Measurements from ENCODE around the gene ESRRB.

The ESRRB gene

DNA sequence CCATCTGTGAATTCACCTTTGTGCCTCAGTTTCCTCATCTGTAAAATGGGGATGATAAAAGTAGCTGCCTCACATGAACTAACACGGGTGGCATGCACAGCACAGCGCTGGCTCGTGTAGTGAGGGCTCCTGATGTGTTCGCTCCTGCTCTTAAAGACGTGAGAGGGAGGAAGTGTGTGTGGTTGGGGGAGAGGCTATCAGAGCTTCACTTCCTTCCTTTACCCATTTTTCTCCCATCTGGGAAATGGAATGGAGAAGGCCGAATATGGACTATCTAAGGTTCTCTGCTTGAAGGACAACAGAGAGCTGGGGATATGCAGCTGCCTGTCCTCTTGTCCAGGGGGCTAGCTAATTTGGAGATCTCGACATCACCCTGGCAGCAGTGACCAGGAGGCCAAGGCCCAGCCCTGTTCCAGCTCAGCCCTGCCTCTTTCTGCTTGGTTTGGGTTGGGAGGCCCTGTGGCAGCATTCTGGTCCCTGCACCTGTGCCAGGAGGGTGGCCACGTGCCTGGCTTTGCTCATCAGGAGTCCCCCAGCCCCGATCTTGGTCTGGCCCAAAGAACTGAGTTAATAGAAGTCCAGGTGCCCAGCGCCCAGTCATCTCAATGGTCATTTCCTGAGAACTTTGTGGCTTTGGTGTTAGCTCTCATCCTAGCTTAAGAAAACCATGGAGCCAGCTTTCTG, 44.5 kb upstream of the ESRRB start:
- TF ChIP-seq, protein P1, sequence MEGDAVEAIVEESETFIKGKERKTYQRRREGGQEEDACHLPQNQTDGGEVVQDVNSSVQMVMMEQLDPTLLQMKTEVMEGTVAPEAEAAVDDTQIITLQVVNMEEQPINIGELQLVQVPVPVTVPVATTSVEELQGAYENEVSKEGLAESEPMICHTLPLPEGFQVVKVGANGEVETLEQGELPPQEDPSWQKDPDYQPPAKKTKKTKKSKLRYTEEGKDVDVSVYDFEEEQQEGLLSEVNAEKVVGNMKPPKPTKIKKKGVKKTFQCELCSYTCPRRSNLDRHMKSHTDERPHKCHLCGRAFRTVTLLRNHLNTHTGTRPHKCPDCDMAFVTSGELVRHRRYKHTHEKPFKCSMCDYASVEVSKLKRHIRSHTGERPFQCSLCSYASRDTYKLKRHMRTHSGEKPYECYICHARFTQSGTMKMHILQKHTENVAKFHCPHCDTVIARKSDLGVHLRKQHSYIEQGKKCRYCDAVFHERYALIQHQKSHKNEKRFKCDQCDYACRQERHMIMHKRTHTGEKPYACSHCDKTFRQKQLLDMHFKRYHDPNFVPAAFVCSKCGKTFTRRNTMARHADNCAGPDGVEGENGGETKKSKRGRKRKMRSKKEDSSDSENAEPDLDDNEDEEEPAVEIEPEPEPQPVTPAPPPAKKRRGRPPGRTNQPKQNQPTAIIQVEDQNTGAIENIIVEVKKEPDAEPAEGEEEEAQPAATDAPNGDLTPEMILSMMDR (IDR thresholded peaks at IDR 0.05; ENCODE audit: low read depth, low read length, missing control alignments), result no peak
- DNase-seq (ENCODE audit: low read depth), result no peak

DNA sequence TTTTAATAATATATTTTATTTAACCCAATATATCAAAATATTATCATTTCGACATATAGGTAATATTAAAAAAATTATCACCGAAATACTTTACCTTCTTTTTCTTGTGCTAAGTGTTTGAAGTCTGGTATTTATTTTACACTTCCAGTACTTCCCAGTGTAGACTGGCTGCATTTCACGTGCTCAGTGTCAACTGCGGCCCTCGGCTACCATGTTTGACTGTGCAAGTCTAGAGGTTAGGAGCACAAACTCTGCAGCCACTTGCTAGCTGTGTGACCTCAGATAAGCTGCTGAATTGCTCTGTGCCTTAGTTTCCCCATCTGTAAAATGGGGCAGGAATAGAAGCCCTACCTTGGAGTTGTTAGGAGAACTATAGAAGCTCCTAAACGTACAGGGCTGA, 42.3 kb upstream of the ESRRB start:
- DNase-seq (ENCODE audit: low read depth), result no peak
- TF ChIP-seq, protein P1 (IDR thresholded peaks at IDR 0.05; ENCODE audit: low read depth, low read length, missing control alignments), result no peak

More for the DNA sequence above, 44.5 kb upstream of the ESRRB start:
- H3K4me3 ChIP-seq (ENCODE audit: low read depth, low read length), result no peak overlapping the region

DNA sequence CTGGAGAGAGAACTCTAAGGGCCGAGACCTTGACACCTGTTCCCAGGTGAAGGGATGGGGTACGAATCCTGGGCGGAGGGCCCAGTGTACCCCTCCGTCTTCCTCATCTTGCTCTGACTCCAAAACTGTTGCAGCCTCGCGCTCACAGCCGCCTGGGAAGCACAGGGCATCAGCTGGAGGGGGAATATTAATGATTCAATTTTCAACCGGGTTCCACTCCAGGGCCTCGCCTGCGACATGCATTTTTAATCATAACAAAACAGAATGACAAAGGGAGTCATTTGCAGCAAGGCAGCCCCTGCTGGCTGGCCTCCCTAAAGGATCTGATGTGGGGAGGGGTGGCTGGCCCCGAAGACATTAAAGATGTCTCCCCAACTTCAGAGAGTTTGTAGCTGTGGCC, 41.6 kb upstream of the ESRRB start:
- DNase-seq (ENCODE audit: low read depth), result no peak
- H3K4me3 ChIP-seq (ENCODE audit: low read depth, low read length), result no peak overlapping the region
- TF ChIP-seq, protein P1 (IDR thresholded peaks at IDR 0.05; ENCODE audit: low read depth, low read length, missing control alignments), result no peak

More for the DNA sequence above, 42.3 kb upstream of the ESRRB start:
- no peak overlapping the region for H3K4me3 ChIP-seq (ENCODE audit: low read depth, low read length)

DNA sequence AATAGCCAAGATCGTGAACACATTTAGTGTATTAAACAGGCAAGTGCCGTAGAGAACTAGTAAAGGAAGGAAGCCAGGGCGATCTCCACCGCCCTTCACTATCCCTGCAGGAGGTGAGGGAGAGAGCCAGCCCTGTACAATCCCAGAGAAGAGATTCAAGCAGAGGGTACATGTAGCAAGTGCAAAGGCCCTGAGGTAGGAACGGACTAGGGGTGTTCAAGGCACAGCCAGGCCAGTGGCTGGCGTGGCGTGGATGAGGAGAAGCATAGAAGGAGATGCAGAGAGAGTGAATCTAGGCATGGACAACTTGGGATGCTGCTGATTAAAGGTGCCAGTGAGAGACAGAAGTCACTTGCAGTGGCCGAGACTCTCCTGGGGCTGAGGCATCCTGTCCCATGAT, 39.1 kb upstream of the ESRRB start:
- DNase-seq (ENCODE audit: low read depth), result no peak
- no peak overlapping the region for H3K4me3 ChIP-seq (ENCODE audit: low read depth, low read length)
- TF ChIP-seq, protein P1 (IDR thresholded peaks at IDR 0.05; ENCODE audit: low read depth, low read length, missing control alignments), result no peak

DNA sequence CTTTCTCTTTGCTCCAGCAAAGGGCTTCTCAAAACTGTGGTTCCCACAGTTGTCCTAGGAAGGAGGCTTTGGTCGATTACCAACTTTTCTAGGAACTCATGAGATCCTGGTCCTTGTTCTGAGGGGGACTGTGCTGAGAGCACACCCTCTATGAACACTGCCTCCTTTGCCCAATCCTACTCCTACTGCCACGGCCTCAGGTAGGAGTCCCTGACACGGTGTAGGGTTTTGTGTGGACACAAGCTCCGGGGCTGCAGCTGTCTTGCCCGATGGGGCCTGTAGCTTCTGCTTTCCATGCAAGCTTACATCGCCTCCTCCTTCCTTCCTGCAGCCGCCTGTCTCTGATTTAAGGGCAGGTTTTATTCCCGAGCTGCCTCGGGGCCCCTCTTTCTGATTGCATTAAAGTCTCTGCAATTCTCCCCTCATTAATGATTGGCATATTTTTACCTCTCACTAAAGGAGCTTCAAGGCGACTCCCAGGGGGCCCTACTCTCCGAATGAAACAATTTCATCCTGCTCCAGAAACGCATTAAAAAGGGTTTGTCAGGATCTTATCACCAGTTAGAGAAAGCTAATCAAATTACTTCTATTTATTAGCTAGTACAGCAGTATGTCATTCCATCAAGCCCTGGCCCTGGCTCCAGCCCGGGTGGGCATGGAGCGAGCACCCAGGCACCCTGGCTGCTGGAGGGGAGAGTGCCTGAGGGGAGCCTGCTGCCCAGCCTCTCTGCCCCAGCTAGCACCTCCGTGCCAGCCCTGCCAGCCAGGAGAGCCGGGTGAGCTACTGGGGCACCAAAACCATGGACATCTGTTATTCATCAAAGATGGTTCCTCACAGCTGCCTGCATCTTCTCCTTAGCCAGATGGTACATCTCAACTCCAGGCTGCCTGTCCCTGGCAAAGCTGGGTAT, 38.0 kb upstream of the ESRRB start:
- DNase-seq (ENCODE audit: low read depth), result no peak
- H3K4me3 ChIP-seq (ENCODE audit: low read depth, low read length), result no peak overlapping the region
- TF ChIP-seq, protein P1 (IDR thresholded peaks at IDR 0.05; ENCODE audit: low read depth, low read length, missing control alignments), result no peak

DNA sequence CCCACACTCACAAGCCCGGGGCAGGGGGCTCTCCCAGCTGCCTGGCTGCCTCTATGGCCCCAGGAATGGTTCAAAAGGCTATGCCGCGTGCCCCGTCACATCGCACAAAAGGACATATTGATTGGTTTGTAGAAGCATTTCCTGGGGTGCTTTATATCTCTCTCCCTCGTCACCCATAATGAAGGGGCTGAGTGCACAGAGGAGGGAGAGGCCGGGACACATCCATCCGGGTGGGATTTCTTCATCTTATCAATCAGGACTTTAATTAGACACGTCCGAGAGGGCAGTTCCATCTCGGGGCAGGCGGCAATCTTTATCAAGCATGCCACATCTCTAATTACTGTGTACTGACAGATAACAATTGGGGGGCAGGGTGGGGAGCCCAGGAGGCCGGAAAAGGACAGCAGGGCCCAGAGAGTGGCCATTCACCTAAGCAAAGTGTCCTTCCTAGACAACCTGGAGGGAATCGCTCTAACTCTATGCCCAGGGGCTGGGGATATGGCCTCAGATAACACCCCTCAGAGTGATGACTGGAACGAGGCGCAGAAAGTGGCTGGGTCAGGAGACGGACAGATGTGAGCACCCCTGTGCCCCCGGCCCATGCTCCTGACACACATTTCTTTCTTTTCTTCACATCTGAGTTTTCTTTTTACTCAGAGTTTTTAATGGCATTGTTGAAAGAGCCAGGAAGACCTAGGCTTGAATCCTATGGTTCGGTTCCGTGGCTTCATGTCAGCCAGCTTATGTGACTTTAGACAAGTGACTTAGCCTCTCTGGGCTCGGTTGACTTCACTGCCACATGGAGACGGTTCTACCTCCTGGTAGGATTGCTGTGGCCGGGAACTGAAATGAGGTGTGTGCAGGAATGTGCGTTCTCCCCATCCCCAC, 36.0 kb upstream of the ESRRB start:
- TF ChIP-seq, protein P1 (IDR thresholded peaks at IDR 0.05; ENCODE audit: low read depth, low read length, missing control alignments), result no peak
- DNase-seq (ENCODE audit: low read depth), result no peak
- H3K4me3 ChIP-seq (ENCODE audit: low read depth, low read length), result no peak overlapping the region

Measured in GM12864 (cell line).